Glutamatergic neuron (in vitro differentiated cells): ENCODE data around the gene PDSS1. TPM values are rescaled to one million over a fixed set of nuclear protein-coding genes. Genes with fewer than 3 reads are reported as not detected.

ENCODE experiments used
- DNase-seq: peaks from one replicate; pipeline ENCODE4 v3.0.0; 2022
- H3K27ac Mint-ChIP-seq: one replicate; pipeline ENCODE4 v1.8.0; 2020; ENCODE audit warnings: mild to moderate bottlenecking, mixed read lengths, inconsistent platforms; ENCODE audit not compliant: unreplicated experiment
- H3K27me3 Mint-ChIP-seq: one replicate; pipeline ENCODE4 v1.8.0; 2020; ENCODE audit warnings: mild to moderate bottlenecking, moderate library complexity, mixed read lengths, inconsistent platforms; ENCODE audit not compliant: unreplicated experiment
- H3K36me3 Mint-ChIP-seq: one replicate; pipeline ENCODE4 v1.8.0; 2020; ENCODE audit warnings: mild to moderate bottlenecking, mixed read lengths, inconsistent platforms; ENCODE audit not compliant: unreplicated experiment
- H3K4me1 Mint-ChIP-seq: one replicate; pipeline ENCODE4 v1.8.0; 2020; ENCODE audit warnings: mild to moderate bottlenecking, low read depth, mixed read lengths, inconsistent platforms; ENCODE audit not compliant: unreplicated experiment
- H3K4me3 Mint-ChIP-seq: one replicate; pipeline ENCODE4 v1.8.0; 2020; ENCODE audit warnings: mild to moderate bottlenecking, mixed read lengths, inconsistent platforms; ENCODE audit not compliant: unreplicated experiment
- H3K9me3 Mint-ChIP-seq: one replicate; pipeline ENCODE4 v1.8.0; 2020; ENCODE audit warnings: mild to moderate bottlenecking, moderate library complexity, mixed read lengths, inconsistent platforms; ENCODE audit not compliant: unreplicated experiment
- total RNA-seq: library from RNA; stranded (reverse); fragmentation: NEBNext Ultra II Directional; extraction: Animal tissue kit (Norgen Biotek cat#: 25700); gene quantifications from one replicate; pipeline ENCODE4 v1.2.1, GENCODE V29; 2021; ENCODE audit not compliant: unreplicated experiment
- TF ChIP-seq, protein P1 (sequence below): fragments of 200-600 bp; sonication (generic); IDR thresholded peaks from one replicate; pipeline ENCODE4 v1.5.0; 2021; ENCODE audit not compliant: partially characterized antibody, unreplicated experiment

PDSS1 gene
- total RNA-seq, 1 donor from 2014 or later: 11.6 TPM

- Mint-ChIP-seq H3K4me1 (no peaks in the 10 kb centered on the region), H3K36me3 (no peaks in the 10 kb centered on the region), H3K27me3 (no peaks in the 10 kb centered on the region), H3K9me3 (no peaks in the 10 kb centered on the region), H3K4me3 (no peak overlapping the region), H3K27ac (no peak overlapping the region)
- no peak for DNase-seq
- TF ChIP-seq, protein P1, sequence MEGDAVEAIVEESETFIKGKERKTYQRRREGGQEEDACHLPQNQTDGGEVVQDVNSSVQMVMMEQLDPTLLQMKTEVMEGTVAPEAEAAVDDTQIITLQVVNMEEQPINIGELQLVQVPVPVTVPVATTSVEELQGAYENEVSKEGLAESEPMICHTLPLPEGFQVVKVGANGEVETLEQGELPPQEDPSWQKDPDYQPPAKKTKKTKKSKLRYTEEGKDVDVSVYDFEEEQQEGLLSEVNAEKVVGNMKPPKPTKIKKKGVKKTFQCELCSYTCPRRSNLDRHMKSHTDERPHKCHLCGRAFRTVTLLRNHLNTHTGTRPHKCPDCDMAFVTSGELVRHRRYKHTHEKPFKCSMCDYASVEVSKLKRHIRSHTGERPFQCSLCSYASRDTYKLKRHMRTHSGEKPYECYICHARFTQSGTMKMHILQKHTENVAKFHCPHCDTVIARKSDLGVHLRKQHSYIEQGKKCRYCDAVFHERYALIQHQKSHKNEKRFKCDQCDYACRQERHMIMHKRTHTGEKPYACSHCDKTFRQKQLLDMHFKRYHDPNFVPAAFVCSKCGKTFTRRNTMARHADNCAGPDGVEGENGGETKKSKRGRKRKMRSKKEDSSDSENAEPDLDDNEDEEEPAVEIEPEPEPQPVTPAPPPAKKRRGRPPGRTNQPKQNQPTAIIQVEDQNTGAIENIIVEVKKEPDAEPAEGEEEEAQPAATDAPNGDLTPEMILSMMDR: no peak
These were observed 72.6 kb downstream of the PDSS1 start for GRCh38 chr10:26770069-26770468.

GRCh38 chr10:26773633-26774032 lies 76.1 kb downstream of the PDSS1 start:
- TF ChIP-seq, protein P1: no peak
- H3K9me3 Mint-ChIP-seq: peaks cover 1% of the 10 kb centered on the region
- no peak overlapping the region for H3K4me3 Mint-ChIP-seq
- H3K27ac Mint-ChIP-seq: no peak overlapping the region
- no peaks in the 10 kb centered on the region for H3K27me3 Mint-ChIP-seq
- H3K36me3 Mint-ChIP-seq: peaks cover 6% of the 10 kb centered on the region
- no peaks in the 10 kb centered on the region for H3K4me1 Mint-ChIP-seq
- no peak for DNase-seq

GRCh38 chr10:26776258-26776657 lies 78.8 kb downstream of the PDSS1 start:
- Mint-ChIP-seq H3K4me3 (no peak overlapping the region), H3K27me3 (no peaks in the 10 kb centered on the region), H3K36me3 (peaks cover 6% of the 10 kb centered on the region), H3K27ac (no peak overlapping the region), H3K9me3 (peaks cover 1% of the 10 kb centered on the region), H3K4me1 (peaks cover under 1% of the 10 kb centered on the region)
- no peak for DNase-seq
- TF ChIP-seq, protein P1: no peak

GRCh38 chr10:26777686-26778085 lies 80.2 kb downstream of the PDSS1 start:
- peaks cover 6% of the 10 kb centered on the region for H3K36me3 Mint-ChIP-seq
- peaks cover 1% of the 10 kb centered on the region for H3K9me3 Mint-ChIP-seq
- H3K4me3 Mint-ChIP-seq: no peak overlapping the region
- no peak for DNase-seq
- TF ChIP-seq, protein P1: no peak
- no peak overlapping the region for H3K27ac Mint-ChIP-seq
- no peaks in the 10 kb centered on the region for H3K27me3 Mint-ChIP-seq
- H3K4me1 Mint-ChIP-seq: peaks cover 8% of the 10 kb centered on the region

DNA sequence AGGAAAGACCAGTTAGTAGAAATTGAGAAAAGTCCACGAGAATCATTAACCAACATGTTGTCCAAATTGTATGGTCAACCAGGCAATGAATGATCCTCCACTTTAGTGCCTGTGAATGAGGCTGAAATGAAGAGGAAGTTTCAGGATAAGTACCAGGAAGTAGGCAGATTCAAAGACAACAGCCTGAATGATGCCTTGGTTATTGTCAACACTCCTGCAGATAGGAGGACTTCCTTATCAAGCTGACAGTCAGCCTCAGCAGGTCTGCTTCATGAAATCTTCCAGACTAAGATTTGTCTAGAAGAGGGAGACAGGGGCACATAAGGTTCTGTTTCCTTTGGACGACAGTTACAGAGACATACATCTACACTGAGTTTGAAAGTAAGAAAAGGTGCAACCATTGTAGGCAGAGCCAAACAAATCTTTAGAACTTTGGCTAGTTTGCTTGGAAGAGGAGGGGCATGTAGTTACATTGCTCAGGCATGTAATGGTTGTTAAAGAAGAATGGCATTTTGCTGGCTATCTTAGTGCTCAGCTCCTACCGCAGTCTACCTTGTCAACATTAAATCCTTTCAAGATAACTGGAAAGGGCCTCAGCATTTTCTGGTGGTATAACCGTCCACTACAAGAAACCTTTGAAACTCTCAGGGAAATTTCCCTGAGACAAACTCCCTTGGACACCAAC lies 81.8 kb downstream of the PDSS1 start:
- no peak overlapping the region for H3K4me3 Mint-ChIP-seq
- H3K9me3 Mint-ChIP-seq: peaks cover 1% of the 10 kb centered on the region
- no peaks in the 10 kb centered on the region for H3K27me3 Mint-ChIP-seq
- peaks cover 6% of the 10 kb centered on the region for H3K36me3 Mint-ChIP-seq
- H3K4me1 Mint-ChIP-seq: peaks cover 8% of the 10 kb centered on the region
- TF ChIP-seq, protein P1: no peak
- no peak for DNase-seq
- H3K27ac Mint-ChIP-seq: no peak overlapping the region
